NCI-H345 treated with DMSO at 0.1 percent for 48 hours (cell line): ENCODE measurements around the gene DECR2.
"Not testable (repeated sequence)": the region's sequence is repeated elsewhere in the genome, so short reads cannot be mapped to it uniquely, and the experiment has no call there.

Source experiments
- DNase-seq: peaks from one replicate; lab custom pipeline; 2025; ENCODE audit not compliant: unreplicated experiment; lab: John Stamatoyannopoulos, UW

DECR2 gene

GRCh38 chr16:399340-400019, 2.2 kb upstream of the DECR2 start:
- DNase-seq, result no peak

DNA sequence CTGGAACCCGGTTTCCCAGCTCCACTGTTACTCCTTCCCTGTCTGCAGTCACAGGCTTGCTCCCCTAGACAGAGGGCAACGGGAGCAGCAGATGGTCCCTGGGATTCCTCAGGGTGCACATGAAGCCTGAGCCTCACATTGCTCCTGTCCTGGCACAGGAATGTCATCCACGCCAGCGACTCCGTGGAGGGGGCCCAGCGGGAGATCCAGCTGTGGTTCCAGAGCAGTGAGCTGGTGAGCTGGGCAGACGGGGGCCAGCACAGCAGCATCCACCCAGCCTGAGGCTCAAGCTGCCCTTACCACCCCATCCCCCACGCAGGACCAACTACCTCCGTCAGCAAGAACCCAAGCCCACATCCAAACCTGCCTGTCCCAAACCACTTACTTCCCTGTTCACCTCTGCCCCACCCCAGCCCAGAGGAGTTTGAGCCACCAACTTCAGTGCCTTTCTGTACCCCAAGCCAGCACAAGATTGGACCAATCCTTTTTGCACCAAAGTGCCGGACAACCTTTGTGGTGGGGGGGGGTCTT, 1.6 kb upstream of the DECR2 start:
- no peak for DNase-seq

DNA sequence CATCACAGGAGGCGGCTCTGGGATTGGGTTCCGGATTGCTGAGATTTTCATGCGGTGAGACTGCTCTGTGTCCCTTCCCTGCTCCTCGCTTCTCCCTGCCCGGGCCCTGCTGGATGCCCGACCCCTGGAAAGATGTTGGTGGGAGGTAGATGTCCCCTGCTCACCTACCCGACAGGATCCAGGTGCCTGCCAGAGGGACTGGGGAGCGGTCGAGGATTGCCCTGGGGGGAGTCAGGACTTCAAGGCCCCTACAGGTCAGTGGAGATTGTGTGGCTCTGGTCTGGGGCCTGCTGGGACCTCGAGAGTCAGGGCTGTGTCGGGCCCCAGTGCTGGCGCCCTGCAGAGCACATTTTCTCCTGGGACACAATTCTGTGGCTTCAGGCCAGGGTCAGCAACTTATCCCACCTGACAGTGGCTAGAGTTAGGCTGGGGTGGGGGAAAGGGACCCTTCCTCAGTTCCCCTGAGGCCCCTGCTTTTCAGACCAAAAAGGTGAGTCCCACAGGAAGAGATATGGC, 3.3 kb downstream of the DECR2 start:
- no peak for DNase-seq

GRCh38 chr16:405548-406506, 4.1 kb downstream of the DECR2 start:
- no peak for DNase-seq

- no peak for DNase-seq
These were observed 5.6 kb downstream of the DECR2 start for GRCh38 chr16:407253-407652.

- DNase-seq, result no peak
These were observed 9.0 kb downstream of the DECR2 start for GRCh38 chr16:410516-411178.

DNA sequence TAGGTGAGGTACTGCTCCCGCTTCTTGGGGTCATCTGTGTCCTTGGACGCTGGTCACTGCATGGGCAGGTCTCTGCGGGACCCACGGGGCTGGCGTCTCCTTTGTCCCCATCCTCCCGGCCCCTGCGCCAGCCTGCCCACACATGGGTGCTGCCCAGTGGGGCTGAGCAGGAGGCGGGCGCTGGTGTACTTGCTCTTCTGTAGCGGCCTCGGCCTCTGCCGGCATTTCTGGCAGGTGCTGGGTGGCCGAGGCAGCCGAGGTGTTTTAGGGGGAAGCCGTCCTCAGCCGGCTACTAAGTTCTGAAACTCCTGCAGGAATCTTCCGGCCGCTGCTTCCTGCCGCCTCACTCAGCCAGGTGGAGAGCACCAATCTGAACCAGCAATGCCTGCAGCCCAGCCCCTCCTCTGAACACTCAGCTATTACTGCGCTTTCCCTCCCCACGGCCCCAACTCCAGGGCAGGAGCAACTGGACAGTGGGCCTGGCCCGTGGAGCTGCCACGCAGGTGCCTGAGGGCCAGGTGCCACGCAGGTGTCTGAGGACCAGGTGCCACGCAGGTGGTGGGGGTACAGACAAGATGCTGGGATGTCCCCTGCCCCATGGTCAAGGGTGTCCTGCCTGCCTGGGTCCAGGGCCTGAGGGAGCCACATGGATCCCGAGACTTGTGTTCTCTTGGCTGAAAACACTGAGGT, 10.0 kb downstream of the DECR2 start:
- no peak for DNase-seq

- no peak for DNase-seq
These were observed 12.9 kb downstream of the DECR2 start for GRCh38 chr16:414395-415169.

DNA sequence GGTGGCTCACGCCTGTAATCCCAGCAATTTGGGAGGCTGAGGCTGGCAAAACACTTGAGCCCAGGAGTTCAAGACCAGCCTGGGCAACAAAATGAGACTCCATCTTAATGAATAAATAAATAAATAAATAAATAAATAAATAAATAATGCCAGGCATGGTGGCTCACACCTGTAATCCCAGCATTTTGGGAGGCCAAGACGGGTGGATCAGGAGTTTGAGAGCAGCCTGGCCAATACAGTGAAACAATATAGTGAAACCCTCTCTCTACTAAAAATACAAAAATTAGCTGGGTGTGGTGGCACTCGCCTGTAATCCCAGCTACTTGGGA, 13.4 kb downstream of the DECR2 start:
- DNase-seq, result not testable (repeated sequence)

DNA sequence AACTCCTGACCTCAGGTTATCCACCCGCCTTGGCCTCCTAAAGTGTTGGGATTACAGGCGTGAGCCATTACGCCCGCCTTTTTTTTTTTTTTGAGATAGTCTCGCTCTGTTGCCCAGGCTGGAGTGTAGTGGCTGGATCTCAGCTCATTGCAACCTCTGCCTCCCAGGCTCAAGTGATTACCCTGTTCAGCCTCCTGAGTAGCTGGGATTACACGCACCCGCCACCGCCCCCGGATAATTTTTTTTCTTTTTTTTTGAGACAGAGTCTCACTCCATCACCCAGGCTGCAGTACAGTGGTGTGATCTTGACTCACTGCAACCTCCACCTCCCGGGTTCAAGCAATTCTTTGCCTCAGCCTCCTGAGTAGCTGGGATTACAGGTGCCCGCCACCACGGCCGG, 20.5 kb downstream of the DECR2 start:
- not testable (repeated sequence) for DNase-seq

DNA sequence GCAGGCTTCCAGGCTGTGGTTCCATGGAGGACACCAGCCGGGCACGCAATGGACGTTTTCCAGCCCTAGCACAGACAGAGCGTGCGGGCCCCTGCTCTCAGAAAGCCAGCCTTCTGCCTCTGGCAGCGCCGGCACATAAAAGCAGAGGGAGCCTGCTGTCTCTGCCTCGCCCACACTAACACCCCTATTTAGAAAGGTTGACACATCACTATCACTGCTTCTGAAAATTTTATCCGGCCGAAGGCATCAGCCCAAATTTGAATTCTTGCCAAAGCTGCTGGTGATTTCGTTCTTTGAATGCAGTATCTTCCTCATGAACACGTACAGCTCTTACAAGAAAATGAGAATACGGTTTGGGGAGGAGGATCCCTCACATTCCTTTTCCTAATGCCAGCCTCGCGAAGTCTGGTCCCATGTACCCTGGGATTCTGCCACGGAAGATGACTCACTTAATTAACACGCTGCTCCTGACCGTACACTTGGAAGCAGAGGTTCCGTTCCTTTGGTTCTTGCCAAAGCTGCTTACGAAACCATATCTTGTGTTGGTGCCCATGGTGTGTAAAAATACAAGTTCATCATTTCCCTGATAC, 22.4 kb downstream of the DECR2 start:
- no peak for DNase-seq

- DNase-seq, result no peak
These were observed 23.0 kb downstream of the DECR2 start for GRCh38 chr16:424623-425081.

- peak; percentile 69 for DNase-seq
These were observed 23.5 kb downstream of the DECR2 start, which contains the start of gene RAB11FIP3 for GRCh38 chr16:425082-425718. TSS of gene RAB11FIP3 (plus strand) at chr16:425649. CDS start at chr16:426007, 358 bp downstream.

- no peak for DNase-seq
These were observed 24.0 kb downstream of the DECR2 start for GRCh38 chr16:425740-426114.

DNA sequence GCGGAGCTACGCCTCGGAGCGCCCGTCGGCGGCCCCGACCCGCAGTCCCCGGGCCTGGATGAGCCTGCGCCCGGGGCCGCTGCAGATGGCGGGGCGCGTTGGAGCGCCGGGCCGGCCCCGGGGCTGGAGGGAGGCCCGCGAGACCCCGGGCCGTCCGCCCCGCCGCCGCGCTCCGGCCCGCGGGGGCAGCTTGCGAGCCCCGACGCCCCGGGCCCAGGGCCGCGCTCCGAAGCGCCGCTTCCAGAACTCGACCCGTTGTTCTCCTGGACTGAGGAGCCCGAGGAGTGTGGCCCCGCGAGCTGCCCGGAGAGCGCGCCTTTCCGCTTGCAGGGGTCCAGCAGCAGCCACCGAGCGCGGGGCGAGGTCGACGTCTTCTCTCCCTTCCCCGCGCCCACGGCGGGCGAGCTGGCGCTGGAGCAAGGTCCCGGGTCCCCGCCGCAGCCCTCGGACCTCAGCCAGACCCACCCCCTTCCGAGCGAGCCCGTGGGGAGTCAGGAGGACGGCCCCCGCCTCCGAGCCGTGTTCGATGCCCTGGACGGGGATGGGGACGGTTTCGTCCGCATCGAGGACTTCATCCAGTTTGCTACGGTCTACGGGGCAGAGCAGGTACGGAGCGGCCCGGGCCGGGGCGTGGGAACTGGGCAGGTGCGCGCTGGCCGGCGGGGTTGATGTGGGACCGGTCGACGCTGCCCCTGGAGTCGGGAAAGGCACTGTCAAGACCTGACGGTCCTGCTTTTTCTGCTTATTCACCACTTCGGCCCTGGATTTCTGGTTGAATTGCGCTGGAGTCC, 24.6 kb downstream of the DECR2 start:
- no peak for DNase-seq

- no peak for DNase-seq
These were observed 25.2 kb downstream of the DECR2 start for GRCh38 chr16:426906-427249.

DNA sequence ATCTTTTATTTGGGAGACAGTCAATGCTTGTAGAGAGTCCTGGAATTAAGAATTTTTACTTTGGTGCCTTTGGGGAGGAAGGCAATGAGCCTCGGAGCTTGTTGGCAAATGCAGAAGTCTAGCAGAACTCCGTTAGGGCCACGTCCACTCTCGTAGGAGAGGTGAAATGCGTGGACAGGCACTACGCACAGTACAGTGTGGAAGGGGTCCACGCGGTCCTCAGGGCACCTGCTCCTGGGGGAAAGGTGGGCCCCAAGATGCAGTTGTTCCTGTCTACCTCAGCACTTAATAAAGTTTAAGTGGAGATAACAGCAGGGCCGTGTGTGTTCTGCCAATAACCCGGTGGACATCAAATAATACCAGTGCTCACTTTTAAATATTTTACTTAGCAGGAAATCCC, 25.6 kb downstream of the DECR2 start:
- DNase-seq, result no peak

DNA sequence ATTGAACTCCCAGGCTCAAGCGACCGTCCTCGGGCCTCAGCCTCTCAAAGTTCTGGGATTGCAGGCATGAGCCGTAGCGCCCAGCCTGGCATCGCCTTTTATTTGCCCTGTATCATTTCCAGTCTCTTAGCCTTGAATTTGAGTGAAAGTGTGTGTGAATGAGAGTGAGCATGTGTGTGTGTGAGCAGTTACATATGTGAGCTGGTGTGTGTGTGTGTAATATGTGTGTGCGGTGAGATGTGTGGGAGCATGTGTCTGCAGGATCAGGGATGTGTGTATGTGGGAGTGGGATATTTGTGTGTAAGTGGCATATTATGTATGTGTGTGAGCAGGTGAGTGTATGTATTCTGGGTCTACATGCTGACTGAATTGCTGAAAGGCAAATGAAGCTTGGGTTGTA, 29.2 kb downstream of the DECR2 start:
- DNase-seq, result no peak
